ENCODE measurements around the gene ITPRID2.

Gene ITPRID2

GRCh38 chr2:181891258-181891965 is at the start of gene ITPRID2:
TSS of gene ITPRID2 (plus strand) at chr2:181891730. CDS start at chr2:181892067, 337 bp downstream.
- peak; percentile 90 for DNase-seq

GRCh38 chr2:181844551-181845290 is 46.8 kb upstream of the ITPRID2 start:
- no peak for DNase-seq

GRCh38 chr2:181846399-181847197 is 44.9 kb upstream of the ITPRID2 start:
- DNase-seq = no peak

DNA sequence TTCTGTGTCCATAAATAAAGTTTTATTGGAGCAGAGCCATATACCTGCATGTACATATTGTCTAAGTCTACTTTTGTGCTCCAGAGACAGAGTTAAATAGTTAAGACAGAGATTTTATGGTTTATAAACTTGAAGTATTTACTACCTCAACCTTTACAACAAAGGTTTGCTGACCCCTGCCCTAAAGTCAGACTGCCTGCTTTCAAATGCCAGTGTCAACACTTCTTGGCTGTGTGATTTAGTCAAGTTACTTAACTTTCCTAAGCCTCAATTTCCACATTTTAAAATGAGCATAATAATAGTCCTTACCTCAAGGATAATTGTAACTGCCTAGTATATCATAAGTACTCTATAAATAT is 44.4 kb upstream of the ITPRID2 start:
- no peak for DNase-seq

DNA sequence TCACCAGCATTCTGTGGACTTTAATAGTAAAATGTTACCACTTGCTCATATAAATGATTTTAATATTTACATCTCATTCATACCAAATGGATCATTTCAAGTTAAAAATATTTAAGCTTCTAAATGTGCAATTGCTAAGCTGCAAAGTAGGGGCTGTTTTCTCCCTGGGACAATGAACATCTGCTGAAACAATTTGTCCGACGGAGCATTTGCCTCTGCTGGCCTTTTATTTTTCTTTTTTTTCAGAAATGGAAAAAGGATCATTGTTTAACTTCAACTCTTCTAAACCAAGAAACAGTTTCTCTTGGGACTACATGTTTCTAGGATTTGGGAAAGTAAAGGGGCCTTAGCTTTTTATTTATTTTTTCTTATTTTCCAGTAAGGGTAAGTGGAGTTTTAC is 43.8 kb upstream of the ITPRID2 start:
- DNase-seq = no peak

DNA sequence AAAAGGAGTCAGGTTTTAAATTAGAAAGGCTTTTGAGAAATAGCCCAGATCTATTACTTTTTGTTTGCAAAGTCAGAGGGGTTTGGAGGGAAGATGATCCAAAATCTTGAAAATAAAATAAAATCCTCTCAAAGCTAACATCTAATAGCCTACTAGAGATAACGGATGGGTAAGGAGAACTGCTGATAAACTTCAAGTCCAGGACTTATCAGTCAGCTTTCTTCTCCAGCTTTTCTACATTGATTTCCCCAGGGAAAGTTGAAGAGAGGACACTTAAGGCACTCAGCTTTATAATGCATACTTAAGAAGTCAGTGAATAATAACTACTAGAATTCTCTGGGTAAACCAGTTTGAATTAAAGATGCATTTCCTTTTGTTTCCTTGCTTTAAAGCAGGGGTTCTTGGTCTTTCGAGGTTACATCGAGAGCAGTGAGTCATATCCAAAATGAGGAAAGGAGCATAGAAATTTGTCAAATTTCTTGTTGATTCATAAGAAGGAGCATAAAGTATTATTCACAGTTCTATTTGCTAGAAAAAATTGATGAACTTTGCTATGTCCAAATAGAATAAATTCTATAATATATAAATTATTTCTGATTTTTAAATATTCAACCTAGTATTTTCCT is 43.2 kb upstream of the ITPRID2 start:
- DNase-seq = no peak

GRCh38 chr2:181849601-181850000 is 41.9 kb upstream of the ITPRID2 start:
- DNase-seq = no peak

DNA sequence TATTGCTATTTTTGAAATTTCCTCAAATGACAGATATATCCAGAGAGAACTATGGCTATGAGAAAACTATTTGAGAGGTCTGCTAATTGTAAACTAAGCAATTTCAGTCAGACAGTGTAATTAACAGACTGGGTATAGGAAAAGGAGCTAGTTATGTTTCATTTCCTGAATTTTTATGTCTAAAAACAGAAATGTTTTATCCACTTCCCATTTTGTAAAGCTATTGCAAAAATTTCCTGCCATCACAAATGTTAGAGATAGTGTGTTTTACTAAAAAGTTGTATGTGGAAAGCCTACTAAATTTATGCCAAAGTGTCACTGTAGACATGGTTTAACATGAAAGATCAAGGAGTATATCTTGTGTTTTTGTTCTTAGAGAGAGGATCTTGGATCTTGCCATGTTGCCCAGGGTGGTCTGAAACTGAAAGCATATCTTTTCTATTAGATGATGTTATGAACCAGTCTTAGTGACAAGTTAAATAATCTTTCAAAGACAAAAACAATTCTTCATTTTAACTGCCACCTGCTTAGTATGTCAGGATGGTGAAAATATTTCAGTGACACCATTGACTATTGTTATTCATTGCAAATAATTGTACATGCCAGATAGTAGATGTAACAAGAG is 40.5 kb upstream of the ITPRID2 start:
- DNase-seq = no peak

DNA sequence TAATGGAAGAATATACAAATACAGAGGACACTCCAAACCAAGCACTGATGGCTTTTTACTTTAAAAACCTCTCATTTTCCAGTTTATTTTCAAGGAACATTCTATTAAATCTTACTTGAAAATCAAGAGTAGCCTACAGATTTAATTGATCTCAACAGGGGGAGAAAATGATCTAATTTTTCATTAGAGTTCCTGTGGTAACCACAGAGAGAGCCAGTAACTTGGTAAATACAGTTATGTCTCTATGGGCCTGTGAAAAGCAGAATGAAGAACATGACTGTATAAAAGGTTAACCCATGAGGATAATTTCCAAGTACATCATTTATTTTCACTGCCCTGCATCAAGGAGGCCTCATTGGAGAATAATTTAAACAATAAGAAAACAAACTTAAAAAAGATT is 39.8 kb upstream of the ITPRID2 start:
- DNase-seq = no peak

GRCh38 chr2:181853696-181854095 is 37.8 kb upstream of the ITPRID2 start:
- DNase-seq = no peak

GRCh38 chr2:181857483-181857882 is 34.0 kb upstream of the ITPRID2 start:
- DNase-seq = no peak

- DNase-seq = no peak
Measured at GRCh38 chr2:181858600-181858999, 32.9 kb upstream of the ITPRID2 start.

GRCh38 chr2:181859123-181859522 is 32.4 kb upstream of the ITPRID2 start:
- no peak for DNase-seq

GRCh38 chr2:181859803-181860202 is 31.7 kb upstream of the ITPRID2 start:
- no peak for DNase-seq

GRCh38 chr2:181861379-181861778 is 30.2 kb upstream of the ITPRID2 start:
- no peak for DNase-seq

GRCh38 chr2:181862583-181863281 is 28.8 kb upstream of the ITPRID2 start:
- no peak for DNase-seq

GRCh38 chr2:181872178-181872577 is 19.4 kb upstream of the ITPRID2 start:
- no peak for DNase-seq

DNA sequence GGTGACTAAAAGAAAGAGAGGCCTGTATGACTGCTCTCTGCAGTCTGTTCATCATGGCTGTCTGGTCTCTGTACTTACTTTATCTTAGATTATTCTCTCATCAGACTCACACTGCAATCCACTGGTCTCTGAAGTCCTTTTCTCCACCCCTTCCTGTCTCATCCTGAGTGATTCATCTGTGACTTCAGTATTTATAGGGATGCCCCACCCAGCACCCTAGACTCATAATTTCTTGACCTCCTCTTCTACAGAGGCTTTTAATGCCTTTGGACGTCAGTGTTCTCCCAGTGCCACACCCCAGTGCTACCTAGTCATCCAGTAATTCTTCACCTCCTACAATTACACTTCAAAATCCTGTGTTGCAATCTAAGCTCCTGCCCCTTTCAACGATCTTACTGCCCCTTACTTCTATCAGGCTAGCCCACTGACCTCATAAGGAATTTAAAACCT is 14.9 kb upstream of the ITPRID2 start:
- no peak for DNase-seq

DNA sequence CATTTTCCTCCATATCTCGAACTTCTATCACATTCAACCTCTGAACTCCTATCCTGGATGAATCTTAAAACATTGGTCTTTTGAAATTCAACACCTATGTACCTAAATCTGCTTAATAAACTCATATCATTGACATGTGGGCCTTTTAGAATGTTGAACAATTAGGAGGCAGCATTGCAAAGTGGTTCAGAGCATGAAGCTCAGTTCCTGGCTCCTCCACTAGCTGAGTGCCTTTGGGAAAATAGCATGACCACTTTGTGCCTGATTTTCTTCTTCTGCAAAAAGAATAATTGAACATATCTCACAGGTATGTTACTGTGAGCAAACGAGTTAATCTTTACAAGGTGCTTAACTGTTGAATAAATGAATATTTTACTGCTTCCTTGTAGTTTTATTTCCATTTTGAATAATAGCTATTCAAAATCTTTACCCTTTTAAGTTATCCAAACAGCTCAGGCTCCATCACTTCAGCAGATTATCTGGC is 14.3 kb upstream of the ITPRID2 start:
- no peak for DNase-seq

DNA sequence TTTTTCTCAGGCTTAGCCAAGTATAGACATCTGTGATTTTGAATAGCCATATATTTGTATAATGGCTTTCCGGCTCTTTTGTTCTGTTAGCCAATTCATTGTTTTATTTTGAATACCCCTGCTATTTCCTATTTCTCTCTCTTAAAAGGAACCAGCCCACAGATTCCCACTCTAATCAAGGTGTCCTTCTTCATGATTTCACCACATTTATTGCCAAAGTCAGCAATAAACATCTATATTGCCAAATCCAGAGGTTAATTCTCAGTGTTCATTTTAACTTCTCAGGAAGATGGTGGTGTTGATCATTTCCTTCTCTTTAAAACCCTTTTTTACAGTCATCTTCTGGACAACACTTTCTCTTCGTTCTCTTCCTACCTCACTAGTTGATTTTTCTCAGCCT is 13.1 kb upstream of the ITPRID2 start:
- no peak for DNase-seq

- DNase-seq = no peak
Measured at GRCh38 chr2:181879295-181879694, 12.2 kb upstream of the ITPRID2 start.

All from right hindlimb (tissue), 1 donor.